HepG2 (cell line): ENCODE measurements around the gene RGN. TPM values are rescaled to one million over a fixed set of nuclear protein-coding genes. Genes with fewer than 3 reads are reported as not detected.

Experiments used
- ATAD3A ChIP-seq: sonication (generic); formaldehyde crosslinking; IDR thresholded peaks from 2 replicates; pipeline ENCODE4 v1.4.0; 2020; ENCODE audit warnings: missing genetic modification reagents
- DPF2 ChIP-seq: sonication (generic); formaldehyde crosslinking; IDR thresholded peaks from 2 replicates; pipeline ENCODE4 v1.4.0; 2020; ENCODE audit warnings: mild to moderate bottlenecking, low read depth, missing genetic modification reagents, borderline replicate concordance
- MATR3 ChIP-seq: sonication (generic); formaldehyde crosslinking; IDR thresholded peaks from 2 replicates; pipeline ENCODE4 v1.4.0; 2020; ENCODE audit warnings: missing genetic modification reagents
- MTF1 ChIP-seq: sonication (generic); formaldehyde crosslinking; IDR thresholded peaks from 2 replicates; pipeline ENCODE4 v1.5.0; 2020; ENCODE audit warnings: missing genetic modification reagents
- PHF20 ChIP-seq: sonication (generic); formaldehyde crosslinking; IDR thresholded peaks from 2 replicates; pipeline ENCODE4 v1.5.0; 2020; ENCODE audit warnings: mild to moderate bottlenecking, missing genetic modification reagents
- RFX5 ChIP-seq: IDR thresholded peaks from 2 replicates; pipeline ENCODE4 v1.6.1; 2011; ENCODE audit warnings: low read depth, low read length, improper control_type of control experiment
- SALL2 ChIP-seq: sonication (generic); formaldehyde crosslinking; IDR thresholded peaks from 2 replicates; pipeline ENCODE4 v1.8.1; 2023; ENCODE audit warnings: mild to moderate bottlenecking, missing genetic modification reagents, inconsistent platforms
- SMAD9 ChIP-seq: sonication (generic); formaldehyde crosslinking; IDR thresholded peaks from 2 replicates; pipeline ENCODE4 v1.5.1; 2020; ENCODE audit warnings: mild to moderate bottlenecking, missing genetic modification reagents
- SOX5 ChIP-seq: IDR thresholded peaks from 2 replicates; pipeline ENCODE4 v1.6.1; 2016; ENCODE audit warnings: borderline replicate concordance
- SUZ12 ChIP-seq: fragments of 150-350 bp; IDR thresholded peaks from 2 replicates; pipeline ENCODE4 v1.6.1; 2014; ENCODE audit warnings: low read depth, low read length
- ZBTB1 ChIP-seq: sonication (generic); formaldehyde crosslinking; IDR thresholded peaks from 2 replicates; pipeline ENCODE4 v1.4.0; 2020; ENCODE audit warnings: missing genetic modification reagents, borderline replicate concordance
- ZFP82 ChIP-seq: sonication (generic); formaldehyde crosslinking; IDR thresholded peaks from 2 replicates; pipeline ENCODE4 v1.5.1; 2020; ENCODE audit warnings: mild to moderate bottlenecking, missing genetic modification reagents, borderline replicate concordance
- ZNF235 ChIP-seq: sonication (generic); formaldehyde crosslinking; IDR thresholded peaks from 2 replicates; pipeline ENCODE4 v1.8.1; 2023; ENCODE audit warnings: mild to moderate bottlenecking, missing genetic modification reagents, borderline replicate concordance
- ZNF44 ChIP-seq: sonication (generic); formaldehyde crosslinking; IDR thresholded peaks from 2 replicates; pipeline ENCODE4 v1.5.1; 2020; ENCODE audit warnings: mild to moderate bottlenecking, missing genetic modification reagents
- ZNF460 ChIP-seq: sonication (generic); formaldehyde crosslinking; IDR thresholded peaks from 2 replicates; pipeline ENCODE4 v1.5.1; 2020; ENCODE audit warnings: missing genetic modification reagents, mild to moderate bottlenecking, borderline replicate concordance
- ZNF563 ChIP-seq: sonication (generic); formaldehyde crosslinking; IDR thresholded peaks from 2 replicates; pipeline ENCODE4 v1.8.0; 2022; ENCODE audit warnings: mild to moderate bottlenecking, moderate library complexity, missing genetic modification reagents
- ZNF879 ChIP-seq: sonication (generic); formaldehyde crosslinking; IDR thresholded peaks from 2 replicates; pipeline ENCODE4 v1.8.1; 2023; ENCODE audit warnings: missing genetic modification reagents
- polyA plus RNA-seq, 8 experiments: library from polyadenylated mRNA; depleted of rRNA in 3 of 8; stranded (reverse) in 7 of 8; unstranded in 1 of 8; fragments of >200 nt; fragmentation: Illumina TruSeq in 4 of 8; extraction: Trizol in 4 of 8; gene quantifications; 2 replicates each; pipeline versions ENCODE4 v1.2.1 to v1.2.3, GENCODE V29; 2011 to 2016; ENCODE audit warnings: low read depth in 4 of 8, missing spikeins in 1 of 8, mixed read lengths in 1 of 8; ENCODE audit not compliant: insufficient read depth in 1 of 8
- total RNA-seq, 5 experiments: library from RNA; depleted of rRNA; stranded (reverse); fragments of >200 nt; fragmentation: Illumina TruSeq; extraction: Trizol; gene quantifications; 2 replicates each; pipeline ENCODE4 v1.2.3, GENCODE V29; 2016; ENCODE audit warnings: low read depth in 1 of 5
- TF ChIP-seq, protein P1 (sequence below): sonication (generic); formaldehyde crosslinking; IDR thresholded peaks from 2 replicates; pipeline ENCODE4 v1.5.0; 2020; ENCODE audit warnings: missing genetic modification reagents
- TF ChIP-seq, protein P2 (sequence below): sonication (generic); formaldehyde crosslinking; IDR thresholded peaks from 2 replicates; pipeline ENCODE4 v1.5.0; 2020; ENCODE audit warnings: mild to moderate bottlenecking, low read depth, missing genetic modification reagents, borderline replicate concordance
- TF ChIP-seq, protein P3 (sequence below): IDR thresholded peaks from 2 replicates; pipeline ENCODE4 v1.6.1; 2016
- TF ChIP-seq, protein P4 (sequence below): IDR thresholded peaks from 2 replicates; pipeline ENCODE4 v1.6.1; 2016; ENCODE audit warnings: control low read depth
- TF ChIP-seq, protein P5 (sequence below): sonication (generic); formaldehyde crosslinking; IDR thresholded peaks from 2 replicates; pipeline ENCODE4 v1.5.0; 2020; ENCODE audit warnings: missing genetic modification reagents
- TF ChIP-seq, protein P6 (sequence below): sonication (generic); formaldehyde crosslinking; IDR thresholded peaks from 2 replicates; pipeline ENCODE4 v1.5.0; 2020; ENCODE audit warnings: missing genetic modification reagents, mild to moderate bottlenecking, borderline replicate concordance

RGN gene
- total and polyA plus RNA-seq, 2 of the 13 experiments (the other 11 are each of a cell fraction or from before 2014, with no cell fraction given): 19.6 to 74.4 TPM

DNA sequence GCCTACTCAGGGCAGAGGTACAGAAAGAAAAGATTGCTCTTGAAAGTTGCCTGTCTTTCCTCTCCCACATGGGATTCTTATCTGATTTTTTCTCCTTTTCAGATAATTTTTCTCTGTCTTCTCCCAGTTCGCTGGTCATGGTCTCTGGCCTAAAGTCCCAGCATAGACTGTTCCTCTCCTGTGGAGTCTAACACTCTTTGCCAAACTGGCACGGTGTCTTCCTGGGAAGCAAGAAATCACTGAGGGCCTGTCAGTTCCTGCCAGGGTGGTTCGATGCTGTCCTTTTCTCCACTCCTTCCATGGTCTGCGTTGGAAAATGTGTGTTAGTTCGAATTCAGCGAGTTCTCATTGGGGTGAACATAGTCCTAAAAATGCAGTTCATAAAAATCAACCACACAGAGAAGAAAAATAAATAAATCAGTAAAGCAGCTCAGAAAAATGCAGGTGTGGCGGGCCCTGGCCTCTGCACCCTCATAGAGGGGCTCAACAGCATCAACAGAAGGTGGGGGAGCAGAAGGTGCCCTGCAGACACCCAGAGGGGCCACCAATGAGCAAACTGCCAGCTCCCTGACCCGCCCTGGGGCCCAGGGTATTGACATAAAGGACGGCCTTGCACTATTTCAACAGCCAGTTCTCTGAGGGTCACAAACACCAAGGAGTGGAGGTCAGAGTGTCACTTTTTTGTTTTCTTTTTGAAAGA lies 2.1 kb downstream of the RGN start (continued):
- TF ChIP-seq, protein P1, sequence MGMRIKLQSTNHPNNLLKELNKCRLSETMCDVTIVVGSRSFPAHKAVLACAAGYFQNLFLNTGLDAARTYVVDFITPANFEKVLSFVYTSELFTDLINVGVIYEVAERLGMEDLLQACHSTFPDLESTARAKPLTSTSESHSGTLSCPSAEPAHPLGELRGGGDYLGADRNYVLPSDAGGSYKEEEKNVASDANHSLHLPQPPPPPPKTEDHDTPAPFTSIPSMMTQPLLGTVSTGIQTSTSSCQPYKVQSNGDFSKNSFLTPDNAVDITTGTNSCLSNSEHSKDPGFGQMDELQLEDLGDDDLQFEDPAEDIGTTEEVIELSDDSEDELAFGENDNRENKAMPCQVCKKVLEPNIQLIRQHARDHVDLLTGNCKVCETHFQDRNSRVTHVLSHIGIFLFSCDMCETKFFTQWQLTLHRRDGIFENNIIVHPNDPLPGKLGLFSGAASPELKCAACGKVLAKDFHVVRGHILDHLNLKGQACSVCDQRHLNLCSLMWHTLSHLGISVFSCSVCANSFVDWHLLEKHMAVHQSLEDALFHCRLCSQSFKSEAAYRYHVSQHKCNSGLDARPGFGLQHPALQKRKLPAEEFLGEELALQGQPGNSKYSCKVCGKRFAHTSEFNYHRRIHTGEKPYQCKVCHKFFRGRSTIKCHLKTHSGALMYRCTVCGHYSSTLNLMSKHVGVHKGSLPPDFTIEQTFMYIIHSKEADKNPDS (CRISPR knock-in tag): no peak
- TF ChIP-seq SUZ12 (no peak), RFX5 (no peak), PHF20 (CRISPR knock-in tag) (no peak), ATAD3A (CRISPR knock-in tag) (no peak), SOX5 (CRISPR knock-in tag) (peak; percentile 85), MATR3 (CRISPR knock-in tag) (no peak), ZNF879 (CRISPR knock-in tag) (no peak), ZNF235 (CRISPR knock-in tag) (no peak), ZNF460 (CRISPR knock-in tag) (peak; percentile 34; the same call in 1 of the 2 replicates), ZNF563 (CRISPR knock-in tag) (no peak), ZFP82 (CRISPR knock-in tag) (no peak), SALL2 (no peak), ZNF44 (CRISPR knock-in tag) (no peak), ZBTB1 (CRISPR knock-in tag) (no peak), MTF1 (CRISPR knock-in tag) (no peak), DPF2 (CRISPR knock-in tag) (peak; percentile 80), SMAD9 (CRISPR knock-in tag) (no peak)
- TF ChIP-seq, protein P2, sequence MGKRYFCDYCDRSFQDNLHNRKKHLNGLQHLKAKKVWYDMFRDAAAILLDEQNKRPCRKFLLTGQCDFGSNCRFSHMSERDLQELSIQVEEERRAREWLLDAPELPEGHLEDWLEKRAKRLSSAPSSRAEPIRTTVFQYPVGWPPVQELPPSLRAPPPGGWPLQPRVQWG (CRISPR knock-in tag): no peak
- TF ChIP-seq, protein P3, sequence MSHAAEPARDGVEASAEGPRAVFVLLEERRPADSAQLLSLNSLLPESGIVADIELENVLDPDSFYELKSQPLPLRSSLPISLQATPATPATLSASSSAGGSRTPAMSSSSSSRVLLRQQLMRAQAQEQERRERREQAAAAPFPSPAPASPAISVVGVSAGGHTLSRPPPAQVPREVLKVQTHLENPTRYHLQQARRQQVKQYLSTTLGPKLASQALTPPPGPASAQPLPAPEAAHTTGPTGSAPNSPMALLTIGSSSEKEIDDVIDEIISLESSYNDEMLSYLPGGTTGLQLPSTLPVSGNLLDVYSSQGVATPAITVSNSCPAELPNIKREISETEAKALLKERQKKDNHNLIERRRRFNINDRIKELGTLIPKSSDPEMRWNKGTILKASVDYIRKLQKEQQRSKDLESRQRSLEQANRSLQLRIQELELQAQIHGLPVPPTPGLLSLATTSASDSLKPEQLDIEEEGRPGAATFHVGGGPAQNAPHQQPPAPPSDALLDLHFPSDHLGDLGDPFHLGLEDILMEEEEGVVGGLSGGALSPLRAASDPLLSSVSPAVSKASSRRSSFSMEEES (CRISPR knock-in tag): 0 out of 2 replicates have a peak, but pooled peaks have one; percentile 25
- TF ChIP-seq, protein P4, sequence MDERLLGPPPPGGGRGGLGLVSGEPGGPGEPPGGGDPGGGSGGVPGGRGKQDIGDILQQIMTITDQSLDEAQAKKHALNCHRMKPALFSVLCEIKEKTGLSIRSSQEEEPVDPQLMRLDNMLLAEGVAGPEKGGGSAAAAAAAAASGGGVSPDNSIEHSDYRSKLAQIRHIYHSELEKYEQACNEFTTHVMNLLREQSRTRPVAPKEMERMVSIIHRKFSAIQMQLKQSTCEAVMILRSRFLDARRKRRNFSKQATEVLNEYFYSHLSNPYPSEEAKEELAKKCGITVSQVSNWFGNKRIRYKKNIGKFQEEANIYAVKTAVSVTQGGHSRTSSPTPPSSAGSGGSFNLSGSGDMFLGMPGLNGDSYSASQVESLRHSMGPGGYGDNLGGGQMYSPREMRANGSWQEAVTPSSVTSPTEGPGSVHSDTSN (CRISPR knock-in tag): no peak
- TF ChIP-seq, protein P5, sequence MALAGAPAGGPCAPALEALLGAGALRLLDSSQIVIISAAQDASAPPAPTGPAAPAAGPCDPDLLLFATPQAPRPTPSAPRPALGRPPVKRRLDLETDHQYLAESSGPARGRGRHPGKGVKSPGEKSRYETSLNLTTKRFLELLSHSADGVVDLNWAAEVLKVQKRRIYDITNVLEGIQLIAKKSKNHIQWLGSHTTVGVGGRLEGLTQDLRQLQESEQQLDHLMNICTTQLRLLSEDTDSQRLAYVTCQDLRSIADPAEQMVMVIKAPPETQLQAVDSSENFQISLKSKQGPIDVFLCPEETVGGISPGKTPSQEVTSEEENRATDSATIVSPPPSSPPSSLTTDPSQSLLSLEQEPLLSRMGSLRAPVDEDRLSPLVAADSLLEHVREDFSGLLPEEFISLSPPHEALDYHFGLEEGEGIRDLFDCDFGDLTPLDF (CRISPR knock-in tag): no peak
- TF ChIP-seq, protein P6, sequence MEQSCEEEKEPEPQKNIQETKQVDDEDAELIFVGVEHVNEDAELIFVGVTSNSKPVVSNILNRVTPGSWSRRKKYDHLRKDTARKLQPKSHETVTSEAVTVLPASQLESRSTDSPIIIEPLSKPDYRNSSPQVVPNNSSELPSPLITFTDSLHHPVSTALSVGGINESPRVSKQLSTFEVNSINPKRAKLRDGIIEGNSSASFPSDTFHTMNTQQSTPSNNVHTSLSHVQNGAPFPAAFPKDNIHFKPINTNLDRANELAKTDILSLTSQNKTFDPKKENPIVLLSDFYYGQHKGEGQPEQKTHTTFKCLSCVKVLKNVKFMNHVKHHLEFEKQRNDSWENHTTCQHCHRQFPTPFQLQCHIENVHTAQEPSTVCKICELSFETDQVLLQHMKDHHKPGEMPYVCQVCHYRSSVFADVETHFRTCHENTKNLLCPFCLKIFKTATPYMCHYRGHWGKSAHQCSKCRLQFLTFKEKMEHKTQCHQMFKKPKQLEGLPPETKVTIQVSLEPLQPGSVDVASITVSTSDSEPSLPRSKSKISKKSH (CRISPR knock-in tag): no peak
